ENCODE measurements around the gene SWI5.

DNA sequence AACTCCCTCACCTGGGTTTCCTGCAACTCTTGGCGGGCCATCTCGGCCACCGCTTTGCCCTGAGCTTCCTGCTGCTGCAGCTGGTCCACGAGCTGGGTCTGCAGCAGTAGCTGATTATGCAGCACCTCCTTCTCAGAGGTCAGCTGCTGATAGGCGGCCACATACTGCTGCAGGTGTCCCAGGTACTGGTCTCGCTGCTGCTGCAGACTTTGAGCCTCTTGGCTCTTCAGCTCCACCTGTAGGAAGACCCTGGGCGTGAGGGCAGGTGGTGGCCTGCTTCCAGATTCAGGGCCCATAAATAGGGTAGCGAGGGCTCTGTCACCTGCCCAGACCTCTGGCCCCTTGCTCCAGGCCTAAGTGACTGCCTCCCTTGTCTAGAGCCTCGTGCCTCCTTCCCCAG is 16.9 kb upstream of the SWI5 start:
- no peak for TF ChIP-seq ZBTB7A (IDR thresholded peaks at IDR 0.05; ENCODE audit: low read depth)
- no peak for TF ChIP-seq TAF1 (IDR thresholded peaks at IDR 0.05; ENCODE audit: low read depth)
- TF ChIP-seq, protein P1, sequence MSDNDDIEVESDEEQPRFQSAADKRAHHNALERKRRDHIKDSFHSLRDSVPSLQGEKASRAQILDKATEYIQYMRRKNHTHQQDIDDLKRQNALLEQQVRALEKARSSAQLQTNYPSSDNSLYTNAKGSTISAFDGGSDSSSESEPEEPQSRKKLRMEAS (IDR thresholded peaks at IDR 0.05) = no peak
- TF ChIP-seq FOXM1 (IDR thresholded peaks at IDR 0.05; ENCODE audit: borderline replicate concordance, low read depth) = no peak
- TF ChIP-seq, protein P2, sequence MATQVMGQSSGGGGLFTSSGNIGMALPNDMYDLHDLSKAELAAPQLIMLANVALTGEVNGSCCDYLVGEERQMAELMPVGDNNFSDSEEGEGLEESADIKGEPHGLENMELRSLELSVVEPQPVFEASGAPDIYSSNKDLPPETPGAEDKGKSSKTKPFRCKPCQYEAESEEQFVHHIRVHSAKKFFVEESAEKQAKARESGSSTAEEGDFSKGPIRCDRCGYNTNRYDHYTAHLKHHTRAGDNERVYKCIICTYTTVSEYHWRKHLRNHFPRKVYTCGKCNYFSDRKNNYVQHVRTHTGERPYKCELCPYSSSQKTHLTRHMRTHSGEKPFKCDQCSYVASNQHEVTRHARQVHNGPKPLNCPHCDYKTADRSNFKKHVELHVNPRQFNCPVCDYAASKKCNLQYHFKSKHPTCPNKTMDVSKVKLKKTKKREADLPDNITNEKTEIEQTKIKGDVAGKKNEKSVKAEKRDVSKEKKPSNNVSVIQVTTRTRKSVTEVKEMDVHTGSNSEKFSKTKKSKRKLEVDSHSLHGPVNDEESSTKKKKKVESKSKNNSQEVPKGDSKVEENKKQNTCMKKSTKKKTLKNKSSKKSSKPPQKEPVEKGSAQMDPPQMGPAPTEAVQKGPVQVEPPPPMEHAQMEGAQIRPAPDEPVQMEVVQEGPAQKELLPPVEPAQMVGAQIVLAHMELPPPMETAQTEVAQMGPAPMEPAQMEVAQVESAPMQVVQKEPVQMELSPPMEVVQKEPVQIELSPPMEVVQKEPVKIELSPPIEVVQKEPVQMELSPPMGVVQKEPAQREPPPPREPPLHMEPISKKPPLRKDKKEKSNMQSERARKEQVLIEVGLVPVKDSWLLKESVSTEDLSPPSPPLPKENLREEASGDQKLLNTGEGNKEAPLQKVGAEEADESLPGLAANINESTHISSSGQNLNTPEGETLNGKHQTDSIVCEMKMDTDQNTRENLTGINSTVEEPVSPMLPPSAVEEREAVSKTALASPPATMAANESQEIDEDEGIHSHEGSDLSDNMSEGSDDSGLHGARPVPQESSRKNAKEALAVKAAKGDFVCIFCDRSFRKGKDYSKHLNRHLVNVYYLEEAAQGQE (IDR thresholded peaks at IDR 0.05; ENCODE audit: low read depth) = no peak
- no peak for TF ChIP-seq CEBPB (IDR thresholded peaks at IDR 0.05)
- no peak for TF ChIP-seq NFIC (IDR thresholded peaks at IDR 0.05)

All from Ishikawa (cell line).